Measurements from ENCODE around the gene GCH1. TPM values are rescaled to one million over a fixed set of nuclear protein-coding genes. Genes with fewer than 3 reads are reported as not detected.

The GCH1 gene
- total RNA-seq, 1 donor from 2014 or later: 9.0 TPM

DNA sequence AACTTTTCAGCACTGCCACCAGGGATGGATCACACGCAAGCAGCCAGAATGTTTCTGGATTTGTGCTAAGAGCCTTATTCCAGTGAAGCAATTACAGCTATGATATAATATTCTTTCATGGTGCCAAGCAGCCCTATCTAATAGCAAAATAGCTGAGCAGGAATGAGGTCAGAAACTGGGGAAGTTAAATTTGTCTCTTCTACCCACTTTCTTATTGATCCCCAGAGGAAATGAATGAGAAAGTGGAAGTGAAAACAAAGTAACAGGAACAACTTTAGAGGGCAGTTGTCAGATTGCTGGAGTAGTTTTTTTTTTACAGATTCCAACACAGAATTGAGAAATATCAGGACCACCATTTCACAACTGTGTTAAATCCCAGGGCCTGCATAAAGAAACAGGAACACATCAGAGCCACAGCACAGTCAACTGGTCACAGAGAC, 44.8 kb downstream of the GCH1 start:
- no peak overlapping the region for H3K27ac Mint-ChIP-seq
- Histone ChIP-seq H3K9me3 (ENCODE audit: low read depth) (no peaks in the 10 kb centered on the region), H3K4me1 (peaks cover 10% of the 10 kb centered on the region), H3K79me2 (ENCODE audit: low read depth) (no peaks in the 10 kb centered on the region), H3K27ac (no peak overlapping the region), H2AFZ (replicated peaks) (no peak overlapping the region), H3K36me3 (no peaks in the 10 kb centered on the region), H3K27me3 (no peaks in the 10 kb centered on the region), H3K4me3 (no peak overlapping the region), H3K9ac (no peak overlapping the region), H4K20me1 (ENCODE audit: low read depth) (no peaks in the 10 kb centered on the region), H3F3A (ENCODE audit: low read depth) (peaks cover 6% of the 10 kb centered on the region), H3K4me2 (no peak overlapping the region)
- TF ChIP-seq EZH2phosphoT487 (IDR thresholded peaks at IDR 0.05): no peak
- TF ChIP-seq, protein P1, sequence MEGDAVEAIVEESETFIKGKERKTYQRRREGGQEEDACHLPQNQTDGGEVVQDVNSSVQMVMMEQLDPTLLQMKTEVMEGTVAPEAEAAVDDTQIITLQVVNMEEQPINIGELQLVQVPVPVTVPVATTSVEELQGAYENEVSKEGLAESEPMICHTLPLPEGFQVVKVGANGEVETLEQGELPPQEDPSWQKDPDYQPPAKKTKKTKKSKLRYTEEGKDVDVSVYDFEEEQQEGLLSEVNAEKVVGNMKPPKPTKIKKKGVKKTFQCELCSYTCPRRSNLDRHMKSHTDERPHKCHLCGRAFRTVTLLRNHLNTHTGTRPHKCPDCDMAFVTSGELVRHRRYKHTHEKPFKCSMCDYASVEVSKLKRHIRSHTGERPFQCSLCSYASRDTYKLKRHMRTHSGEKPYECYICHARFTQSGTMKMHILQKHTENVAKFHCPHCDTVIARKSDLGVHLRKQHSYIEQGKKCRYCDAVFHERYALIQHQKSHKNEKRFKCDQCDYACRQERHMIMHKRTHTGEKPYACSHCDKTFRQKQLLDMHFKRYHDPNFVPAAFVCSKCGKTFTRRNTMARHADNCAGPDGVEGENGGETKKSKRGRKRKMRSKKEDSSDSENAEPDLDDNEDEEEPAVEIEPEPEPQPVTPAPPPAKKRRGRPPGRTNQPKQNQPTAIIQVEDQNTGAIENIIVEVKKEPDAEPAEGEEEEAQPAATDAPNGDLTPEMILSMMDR (IDR thresholded peaks at IDR 0.05): no peak
- no peak for TF ChIP-seq EZH2 (IDR thresholded peaks at IDR 0.05)
- no peaks in the 10 kb centered on the region for H3K36me3 Mint-ChIP-seq
- H3K27me3 Mint-ChIP-seq (ENCODE audit: insufficient read depth, low read depth): peaks cover 4% of the 10 kb centered on the region
- no peaks in the 10 kb centered on the region for H3K9me3 Mint-ChIP-seq
- no peak for DNase-seq (ENCODE audit: low spot score)
- H3K4me1 Mint-ChIP-seq: peaks cover 20% of the 10 kb centered on the region
- no peak overlapping the region for H3K4me3 Mint-ChIP-seq

DNA sequence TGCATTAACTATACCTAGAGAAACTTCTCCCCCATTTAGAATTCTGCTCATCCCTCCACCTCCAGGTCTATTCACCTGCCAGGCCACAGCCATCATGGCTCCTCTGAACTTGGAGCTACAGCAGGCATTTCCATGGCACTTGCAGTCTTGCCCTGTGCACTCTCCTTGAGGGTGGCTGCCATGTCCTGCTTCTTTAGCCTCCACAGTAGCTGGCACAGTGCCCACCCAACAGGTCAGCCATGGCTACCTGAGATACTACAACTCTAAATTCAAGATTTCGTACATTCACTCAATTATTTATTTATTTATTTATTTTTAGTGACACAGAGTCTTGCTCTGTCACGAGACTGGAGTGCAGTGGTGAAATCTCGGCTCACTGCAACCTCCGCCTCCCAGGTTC, 46.5 kb downstream of the GCH1 start:
- H3K4me1 Mint-ChIP-seq: peaks cover 20% of the 10 kb centered on the region
- H3K4me3 Mint-ChIP-seq: no peak overlapping the region
- H3K27me3 Mint-ChIP-seq (ENCODE audit: insufficient read depth, low read depth): peaks cover 4% of the 10 kb centered on the region
- Histone ChIP-seq H3K9me3 (ENCODE audit: low read depth) (no peaks in the 10 kb centered on the region), H3K27me3 (no peaks in the 10 kb centered on the region), H3K4me1 (peaks cover 10% of the 10 kb centered on the region), H3F3A (ENCODE audit: low read depth) (peaks cover 6% of the 10 kb centered on the region), H3K36me3 (no peaks in the 10 kb centered on the region), H3K79me2 (ENCODE audit: low read depth) (no peaks in the 10 kb centered on the region), H3K27ac (no peak overlapping the region), H4K20me1 (ENCODE audit: low read depth) (no peaks in the 10 kb centered on the region), H2AFZ (replicated peaks) (no peak overlapping the region), H3K4me2 (no peak overlapping the region), H3K4me3 (no peak overlapping the region), H3K9ac (no peak overlapping the region)
- H3K36me3 Mint-ChIP-seq: no peaks in the 10 kb centered on the region
- H3K27ac Mint-ChIP-seq: no peak overlapping the region
- no peaks in the 10 kb centered on the region for H3K9me3 Mint-ChIP-seq
- TF ChIP-seq, protein P1 (IDR thresholded peaks at IDR 0.05): no peak
- no peak for TF ChIP-seq EZH2phosphoT487 (IDR thresholded peaks at IDR 0.05)
- no peak for TF ChIP-seq EZH2 (IDR thresholded peaks at IDR 0.05)
- DNase-seq (ENCODE audit: low spot score): no peak

DNA sequence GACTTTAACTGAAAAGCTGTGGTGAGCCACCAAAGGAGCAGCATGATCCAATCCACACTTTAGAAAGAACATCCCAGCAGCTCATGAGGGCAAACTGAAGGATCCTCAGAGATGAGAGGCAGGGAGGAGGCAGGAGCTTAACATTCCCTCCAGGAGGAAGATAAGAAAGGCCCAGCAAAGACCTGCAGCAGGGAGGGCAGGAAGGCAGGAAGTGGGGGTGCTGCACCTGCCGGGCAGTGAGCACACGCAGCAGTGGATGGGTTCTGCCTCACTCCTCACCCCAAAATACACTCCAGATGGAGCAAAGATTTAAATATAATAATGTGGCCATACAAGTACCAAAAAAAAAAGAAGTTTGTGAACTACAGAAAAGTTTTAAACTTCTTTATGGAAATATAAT, 48.4 kb downstream of the GCH1 start:
- no peaks in the 10 kb centered on the region for H3K36me3 Mint-ChIP-seq
- Histone ChIP-seq H3K27me3 (no peaks in the 10 kb centered on the region), H3K4me1 (peaks cover 13% of the 10 kb centered on the region), H3K9me3 (ENCODE audit: low read depth) (no peaks in the 10 kb centered on the region), H4K20me1 (ENCODE audit: low read depth) (no peaks in the 10 kb centered on the region), H3K27ac (no peak overlapping the region), H2AFZ (replicated peaks) (no peak overlapping the region), H3K36me3 (no peaks in the 10 kb centered on the region), H3K79me2 (ENCODE audit: low read depth) (no peaks in the 10 kb centered on the region), H3F3A (ENCODE audit: low read depth) (peaks cover 6% of the 10 kb centered on the region), H3K4me3 (no peak overlapping the region), H3K9ac (no peak overlapping the region), H3K4me2 (peak overlapping the region; percentile 24)
- H3K27ac Mint-ChIP-seq: no peak overlapping the region
- DNase-seq (ENCODE audit: low spot score): peak; percentile 55
- H3K27me3 Mint-ChIP-seq (ENCODE audit: insufficient read depth, low read depth): peaks cover 4% of the 10 kb centered on the region
- no peaks in the 10 kb centered on the region for H3K9me3 Mint-ChIP-seq
- H3K4me3 Mint-ChIP-seq: no peak overlapping the region
- H3K4me1 Mint-ChIP-seq: peaks cover 25% of the 10 kb centered on the region
- TF ChIP-seq EZH2phosphoT487 (IDR thresholded peaks at IDR 0.05): no peak
- TF ChIP-seq EZH2 (IDR thresholded peaks at IDR 0.05): no peak
- TF ChIP-seq, protein P1 (IDR thresholded peaks at IDR 0.05): no peak
